H1 (cell line): ENCODE results near the gene CEP97. TPM values are rescaled to one million over a fixed set of nuclear protein-coding genes. Genes with fewer than 3 reads are reported as not detected.

ENCODE experiments used
- ATF3 ChIP-seq: IDR thresholded peaks from 2 replicates; pipeline ENCODE4 v1.6.1; 2011; ENCODE audit warnings: low read depth, mild to moderate bottlenecking, low read length; ENCODE audit not compliant: insufficient read depth
- BRCA1 ChIP-seq: IDR thresholded peaks from 2 replicates; pipeline ENCODE4 v1.6.1; 2012; ENCODE audit warnings: low read depth, low read length, improper control_type of control experiment
- CHD2 ChIP-seq: IDR thresholded peaks from 2 replicates; pipeline ENCODE4 v1.6.1; 2012; ENCODE audit warnings: low read length, improper control_type of control experiment
- E2F6 ChIP-seq: IDR thresholded peaks from 2 replicates; pipeline ENCODE4 v1.6.1; 2012; ENCODE audit warnings: inconsistent platforms
- FOSL1 ChIP-seq: IDR thresholded peaks from 2 replicates; pipeline ENCODE4 v1.6.1; 2011; ENCODE audit warnings: mild to moderate bottlenecking, low read depth, low read length, moderate library complexity; ENCODE audit not compliant: insufficient read depth
- JUN ChIP-seq: IDR thresholded peaks from 2 replicates; pipeline ENCODE4 v1.6.1; 2011; ENCODE audit warnings: low read depth, mild to moderate bottlenecking, improper control_type of control experiment, low read length
- KDM5A ChIP-seq: fragments of 200-600 bp; IDR thresholded peaks from 2 replicates; pipeline ENCODE4 v1.7.1; 2012; ENCODE audit warnings: mild to moderate bottlenecking, low read length, inconsistent platforms, mixed read lengths
- MAFK ChIP-seq: IDR thresholded peaks from 2 replicates; pipeline ENCODE4 v1.6.1; 2012; ENCODE audit warnings: low read depth, mild to moderate bottlenecking, improper control_type of control experiment, low read length
- PHF8 ChIP-seq: fragments of 200-600 bp; sonication (generic); conservative IDR thresholded peaks from 2 replicates; pipeline ENCODE4 v1.7.1; 2012; ENCODE audit warnings: low read depth, mild to moderate bottlenecking, inconsistent platforms, low read length, moderate library complexity
- RAD21 ChIP-seq, 2 experiments: IDR thresholded peaks in 1 of 2; conservative IDR thresholded peaks in 1 of 2; 2 replicates each; pipeline ENCODE4 v1.6.1; 2011; ENCODE audit warnings: low read depth in 2 of 2, low read length in 2 of 2, improper control_type of control experiment in 1 of 2, inconsistent platforms in 1 of 2, mild to moderate bottlenecking in 1 of 2, moderate library complexity in 1 of 2
- RFX5 ChIP-seq: IDR thresholded peaks from 2 replicates; pipeline ENCODE4 v1.6.1; 2011; ENCODE audit warnings: low read depth, low read length, improper control_type of control experiment, borderline replicate concordance
- RNF2 ChIP-seq: fragments of 200-900, 300-1000 bp; sonication (generic); IDR thresholded peaks from 2 replicates; pipeline ENCODE4 v1.7.1; 2016; ENCODE audit warnings: borderline replicate concordance, low read depth, mild to moderate bottlenecking, antibody characterized with exemption, low read length; ENCODE audit not compliant: poor library complexity, severe bottlenecking; ENCODE audit errors: missing control alignments
- SP1 ChIP-seq: IDR thresholded peaks from 2 replicates; pipeline ENCODE4 v1.6.1; 2011; ENCODE audit warnings: low read depth, low read length
- SP4 ChIP-seq: IDR thresholded peaks from 2 replicates; pipeline ENCODE4 v1.6.1; 2012; ENCODE audit warnings: low read length, inconsistent platforms
- TAF1 ChIP-seq: IDR thresholded peaks from 2 replicates; pipeline ENCODE4 v1.6.1; 2011; ENCODE audit warnings: mild to moderate bottlenecking, low read depth, low read length
- YY1 ChIP-seq: IDR thresholded peaks from 2 replicates; pipeline ENCODE4 v1.6.1; 2011; ENCODE audit warnings: low read depth, mild to moderate bottlenecking, low read length
- polyA plus RNA-seq, 7 experiments: library from polyadenylated mRNA; depleted of rRNA in 3 of 7; stranded (reverse) in 5 of 7; unstranded in 2 of 7; fragments of >200 nt in 5 of 7; fragments of 200-250 nt in 2 of 7; gene quantifications; 1 replicate in 5 of 7; 2 replicates in 1 of 7; 4 replicates in 1 of 7; pipeline versions ENCODE4 v1.2.1 to v1.2.3, GENCODE V29; 2011 to 2013; ENCODE audit warnings: missing spikeins in 2 of 7, mixed read lengths in 2 of 7
- total RNA-seq: library from RNA; stranded (reverse); fragmentation: NEBNext Ultra II Directional; extraction: Animal tissue kit (Norgen Biotek cat#: 25700); gene quantifications from 2 replicates; pipeline ENCODE4 v1.2.1, GENCODE V29; 2021
- TF ChIP-seq, protein P1 (sequence below): IDR thresholded peaks from 2 replicates; pipeline ENCODE4 v1.6.1; 2012; ENCODE audit warnings: inconsistent platforms
- TF ChIP-seq, protein P2 (sequence below): IDR thresholded peaks from 2 replicates; pipeline ENCODE4 v1.6.1; 2011; ENCODE audit warnings: low read length, improper control_type of control experiment

Gene CEP97
- total and polyA plus RNA-seq, 2 of the 8 experiments (the other 6 are each of a cell fraction or from before 2014, with no cell fraction given), result 1.6 to 13.2 TPM

DNA sequence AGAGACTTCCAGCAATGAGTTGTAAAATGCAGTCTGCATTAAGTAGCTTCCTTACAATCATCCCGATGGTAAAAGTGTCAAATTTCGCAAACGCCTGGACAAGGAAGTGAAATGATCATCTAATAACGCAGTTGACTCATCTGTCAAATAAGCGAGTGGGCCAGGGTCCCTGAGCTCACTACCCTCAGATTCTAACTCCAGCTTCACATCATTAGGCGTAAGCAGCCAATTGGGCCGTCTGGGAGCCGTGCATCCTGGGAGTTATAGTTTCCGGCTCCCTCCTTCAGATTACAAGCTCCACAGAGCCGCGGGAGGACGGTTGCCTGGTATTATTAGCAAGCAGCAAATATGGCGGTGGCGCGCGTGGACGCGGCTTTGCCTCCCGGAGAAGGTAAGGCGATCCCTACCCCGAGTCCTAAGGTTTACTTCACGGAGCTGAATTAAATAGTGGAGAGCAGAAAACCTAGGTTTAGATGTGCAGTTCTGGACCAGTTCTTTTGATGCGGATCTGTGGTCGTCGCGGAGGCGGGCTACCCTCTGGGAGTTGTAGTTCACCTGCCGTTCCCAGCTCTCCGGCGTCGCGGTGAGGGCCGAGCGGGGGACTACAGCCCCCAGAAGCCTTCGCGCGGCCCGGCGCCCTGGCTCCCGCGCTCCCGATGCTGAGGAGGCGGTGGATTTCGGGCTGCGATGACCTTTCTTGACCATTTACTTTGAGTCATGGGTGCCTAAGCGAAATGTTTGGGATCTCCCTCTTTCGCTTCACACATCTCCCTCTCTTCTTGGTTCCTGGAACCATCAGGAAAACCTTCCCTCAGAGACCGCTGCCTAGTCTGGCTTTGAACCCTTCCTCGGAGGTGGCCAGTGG, at the start of gene CEP97 (continued):
- TF ChIP-seq, protein P1, sequence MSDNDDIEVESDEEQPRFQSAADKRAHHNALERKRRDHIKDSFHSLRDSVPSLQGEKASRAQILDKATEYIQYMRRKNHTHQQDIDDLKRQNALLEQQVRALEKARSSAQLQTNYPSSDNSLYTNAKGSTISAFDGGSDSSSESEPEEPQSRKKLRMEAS, result 0 out of 2 replicates have a peak, but pooled peaks have one; percentile 27
- TF ChIP-seq KDM5A, result peak; percentile 48; the same call in 1 of the 2 replicates
- TF ChIP-seq YY1, result peak; percentile 87; the same call in 1 of the 2 replicates
- TF ChIP-seq RNF2, result no peak
- no peak for TF ChIP-seq RAD21 (IDR thresholded peaks at IDR 0.05 in 1 of 2, conservative IDR thresholded peaks at IDR 0.05 in 1 of 2; ENCODE audit: low read depth in 2 of 2, low read length in 2 of 2)
- no peak for TF ChIP-seq CHD2
- TF ChIP-seq PHF8, result peak; percentile 33
- TF ChIP-seq ATF3, result 0 out of 2 replicates have a peak, but pooled peaks have one; percentile 26
- TF ChIP-seq JUN, result no peak
- TF ChIP-seq TAF1, result peak; percentile 64; the same call in 1 of the 2 replicates
- TF ChIP-seq SP1, result no peak
- no peak for TF ChIP-seq MAFK
- TF ChIP-seq RFX5, result no peak
- no peak for TF ChIP-seq SP4
- TF ChIP-seq, protein P2, sequence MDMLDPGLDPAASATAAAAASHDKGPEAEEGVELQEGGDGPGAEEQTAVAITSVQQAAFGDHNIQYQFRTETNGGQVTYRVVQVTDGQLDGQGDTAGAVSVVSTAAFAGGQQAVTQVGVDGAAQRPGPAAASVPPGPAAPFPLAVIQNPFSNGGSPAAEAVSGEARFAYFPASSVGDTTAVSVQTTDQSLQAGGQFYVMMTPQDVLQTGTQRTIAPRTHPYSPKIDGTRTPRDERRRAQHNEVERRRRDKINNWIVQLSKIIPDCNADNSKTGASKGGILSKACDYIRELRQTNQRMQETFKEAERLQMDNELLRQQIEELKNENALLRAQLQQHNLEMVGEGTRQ, result no peak
- TF ChIP-seq FOSL1, result no peak
- no peak for TF ChIP-seq E2F6
- no peak for TF ChIP-seq BRCA1
